ENCODE data around the gene IQSEC2.

Gene IQSEC2

DNA sequence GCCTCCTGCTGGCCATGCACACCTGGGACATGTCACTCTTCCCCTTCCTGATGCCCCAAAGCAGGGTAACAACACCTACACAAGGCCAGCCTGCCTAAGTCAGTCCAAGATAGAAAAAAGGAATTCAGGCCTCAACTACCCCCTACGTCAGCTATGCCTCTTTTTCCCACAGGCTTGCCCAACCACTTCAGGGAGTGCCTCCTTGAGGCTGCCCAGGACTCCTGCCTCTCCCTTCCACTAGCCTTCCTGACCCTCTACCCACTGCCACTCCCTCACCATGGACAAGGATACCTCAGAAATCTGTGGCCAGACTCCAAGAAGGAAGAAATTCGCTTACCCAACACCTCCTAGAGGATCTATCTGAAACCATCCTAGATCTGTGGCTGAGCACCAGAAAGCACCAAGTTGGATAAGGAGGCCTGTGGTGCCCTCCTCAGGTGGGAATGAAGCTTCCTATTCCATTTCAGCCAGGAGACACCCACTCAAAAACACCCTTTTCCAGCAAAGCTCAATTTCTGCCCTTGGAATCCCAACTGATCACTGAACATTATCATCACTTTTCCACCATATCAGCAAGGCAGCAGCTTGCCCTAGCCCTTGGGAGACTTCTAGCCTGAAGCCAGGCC is 58.2 kb downstream of the IQSEC2 start:
- Histone ChIP-seq H3K27ac (ENCODE audit: extremely low read depth, low read depth, low read length) (peak overlapping the region; percentile 27), H3K4me3 (ENCODE audit: low read depth, low read length) (peak overlapping the region; percentile 90), H3K36me3 (ENCODE audit: control insufficient read depth in 2 of 2, insufficient read depth in 1 of 2, low read length in 2 of 2) (peaks cover 29 to 54% of the 10 kb centered on the region in 2 experiments), H3K4me1 (ENCODE audit: control insufficient read depth, insufficient read depth, low read length) (peaks cover 19% of the 10 kb centered on the region), H3K9me3 (ENCODE audit: control insufficient read depth, insufficient read depth, low read depth, low read length) (no peaks in the 10 kb centered on the region)
- CTCF ChIA-PET: interaction anchor here (0.6 to 7.2 kb wide), 7 partner anchors 16 to 152 kb away, joined by 3 to 44 read pairs (median 5); partner anchors contain the start of gene IQSEC2
- POLR2A ChIA-PET: interaction anchor here (0.7 kb wide), 2 partner anchors 11 to 17 kb away, joined by 3 to 4 read pairs; no protein-coding TSS in a partner anchor
- TF ChIP-seq ZBTB21 (tag by site-specific recombination; IDR thresholded peaks at IDR 0.05): no peak
- no peak for TF ChIP-seq ZSCAN30 (tag by site-specific recombination; IDR thresholded peaks at IDR 0.05)
- TF ChIP-seq, protein P1, sequence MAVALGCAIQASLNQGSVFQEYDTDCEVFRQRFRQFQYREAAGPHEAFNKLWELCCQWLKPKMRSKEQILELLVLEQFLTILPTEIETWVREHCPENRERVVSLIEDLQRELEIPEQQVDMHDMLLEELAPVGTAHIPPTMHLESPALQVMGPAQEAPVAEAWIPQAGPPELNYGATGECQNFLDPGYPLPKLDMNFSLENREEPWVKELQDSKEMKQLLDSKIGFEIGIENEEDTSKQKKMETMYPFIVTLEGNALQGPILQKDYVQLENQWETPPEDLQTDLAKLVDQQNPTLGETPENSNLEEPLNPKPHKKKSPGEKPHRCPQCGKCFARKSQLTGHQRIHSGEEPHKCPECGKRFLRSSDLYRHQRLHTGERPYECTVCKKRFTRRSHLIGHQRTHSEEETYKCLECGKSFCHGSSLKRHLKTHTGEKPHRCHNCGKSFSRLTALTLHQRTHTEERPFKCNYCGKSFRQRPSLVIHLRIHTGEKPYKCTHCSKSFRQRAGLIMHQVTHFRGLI (tag by site-specific recombination; IDR thresholded peaks at IDR 0.05): 0 out of 2 replicates have a peak, but pooled peaks have one; percentile 16
- TF ChIP-seq ZNF133 (tag by site-specific recombination; IDR thresholded peaks at IDR 0.05): no peak
- TF ChIP-seq ZFHX2 (tag by site-specific recombination; conservative IDR thresholded peaks at IDR 0.05): peak; percentile 42
- TF ChIP-seq, protein P2, sequence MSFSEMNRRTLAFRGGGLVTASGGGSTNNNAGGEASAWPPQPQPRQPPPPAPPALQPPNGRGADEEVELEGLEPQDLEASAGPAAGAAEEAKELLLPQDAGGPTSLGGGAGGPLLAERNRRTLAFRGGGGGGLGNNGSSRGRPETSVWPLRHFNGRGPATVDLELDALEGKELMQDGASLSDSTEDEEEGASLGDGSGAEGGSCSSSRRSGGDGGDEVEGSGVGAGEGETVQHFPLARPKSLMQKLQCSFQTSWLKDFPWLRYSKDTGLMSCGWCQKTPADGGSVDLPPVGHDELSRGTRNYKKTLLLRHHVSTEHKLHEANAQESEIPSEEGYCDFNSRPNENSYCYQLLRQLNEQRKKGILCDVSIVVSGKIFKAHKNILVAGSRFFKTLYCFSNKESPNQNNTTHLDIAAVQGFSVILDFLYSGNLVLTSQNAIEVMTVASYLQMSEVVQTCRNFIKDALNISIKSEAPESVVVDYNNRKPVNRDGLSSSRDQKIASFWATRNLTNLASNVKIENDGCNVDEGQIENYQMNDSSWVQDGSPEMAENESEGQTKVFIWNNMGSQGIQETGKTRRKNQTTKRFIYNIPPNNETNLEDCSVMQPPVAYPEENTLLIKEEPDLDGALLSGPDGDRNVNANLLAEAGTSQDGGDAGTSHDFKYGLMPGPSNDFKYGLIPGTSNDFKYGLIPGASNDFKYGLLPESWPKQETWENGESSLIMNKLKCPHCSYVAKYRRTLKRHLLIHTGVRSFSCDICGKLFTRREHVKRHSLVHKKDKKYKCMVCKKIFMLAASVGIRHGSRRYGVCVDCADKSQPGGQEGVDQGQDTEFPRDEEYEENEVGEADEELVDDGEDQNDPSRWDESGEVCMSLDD (tag by site-specific recombination; IDR thresholded peaks at IDR 0.05): no peak
- TF ChIP-seq, protein P3, sequence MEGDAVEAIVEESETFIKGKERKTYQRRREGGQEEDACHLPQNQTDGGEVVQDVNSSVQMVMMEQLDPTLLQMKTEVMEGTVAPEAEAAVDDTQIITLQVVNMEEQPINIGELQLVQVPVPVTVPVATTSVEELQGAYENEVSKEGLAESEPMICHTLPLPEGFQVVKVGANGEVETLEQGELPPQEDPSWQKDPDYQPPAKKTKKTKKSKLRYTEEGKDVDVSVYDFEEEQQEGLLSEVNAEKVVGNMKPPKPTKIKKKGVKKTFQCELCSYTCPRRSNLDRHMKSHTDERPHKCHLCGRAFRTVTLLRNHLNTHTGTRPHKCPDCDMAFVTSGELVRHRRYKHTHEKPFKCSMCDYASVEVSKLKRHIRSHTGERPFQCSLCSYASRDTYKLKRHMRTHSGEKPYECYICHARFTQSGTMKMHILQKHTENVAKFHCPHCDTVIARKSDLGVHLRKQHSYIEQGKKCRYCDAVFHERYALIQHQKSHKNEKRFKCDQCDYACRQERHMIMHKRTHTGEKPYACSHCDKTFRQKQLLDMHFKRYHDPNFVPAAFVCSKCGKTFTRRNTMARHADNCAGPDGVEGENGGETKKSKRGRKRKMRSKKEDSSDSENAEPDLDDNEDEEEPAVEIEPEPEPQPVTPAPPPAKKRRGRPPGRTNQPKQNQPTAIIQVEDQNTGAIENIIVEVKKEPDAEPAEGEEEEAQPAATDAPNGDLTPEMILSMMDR (tag by site-specific recombination; IDR thresholded peaks at IDR 0.05): peak; percentile 65
- TF ChIP-seq ZNF510 (tag by site-specific recombination; IDR thresholded peaks at IDR 0.05; ENCODE audit: insufficient replicate concordance): no peak
- TF ChIP-seq ZNF654 (tag by site-specific recombination; IDR thresholded peaks at IDR 0.05; ENCODE audit: low read depth): peak; percentile 19; the same call in 1 of the 2 replicates
- TF ChIP-seq ZEB2 (tag by site-specific recombination; IDR thresholded peaks at IDR 0.05): no peak
- TF ChIP-seq, protein P4, sequence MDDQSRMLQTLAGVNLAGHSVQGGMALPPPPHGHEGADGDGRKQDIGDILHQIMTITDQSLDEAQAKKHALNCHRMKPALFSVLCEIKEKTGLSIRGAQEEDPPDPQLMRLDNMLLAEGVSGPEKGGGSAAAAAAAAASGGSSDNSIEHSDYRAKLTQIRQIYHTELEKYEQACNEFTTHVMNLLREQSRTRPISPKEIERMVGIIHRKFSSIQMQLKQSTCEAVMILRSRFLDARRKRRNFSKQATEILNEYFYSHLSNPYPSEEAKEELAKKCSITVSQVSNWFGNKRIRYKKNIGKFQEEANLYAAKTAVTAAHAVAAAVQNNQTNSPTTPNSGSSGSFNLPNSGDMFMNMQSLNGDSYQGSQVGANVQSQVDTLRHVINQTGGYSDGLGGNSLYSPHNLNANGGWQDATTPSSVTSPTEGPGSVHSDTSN (CRISPR knock-in tag; IDR thresholded peaks at IDR 0.05): no peak
